HL-60 (cell line): Measurements from ENCODE around the gene TMEM19.

Experiments
- DNase-seq, 2 experiments: peaks; one replicate each; pipeline ENCODE4 v3.0.0-alpha.2; 2010 to 2020; ENCODE audit warnings: low read depth in 1 of 2, low spot score in 1 of 2
- H3K27ac ChIP-seq: fragments of 250-450 bp; sonication (Bioruptor Pico); replicated peaks from 2 replicates; pipeline ENCODE4 v1.5.1; 2020; ENCODE audit warnings: mild to moderate bottlenecking, moderate library complexity
- H3K27me3 ChIP-seq: fragments of 250-450 bp; sonication (Bioruptor Pico); 2 replicates; pipeline ENCODE4 v1.5.1; 2021; ENCODE audit warnings: mild to moderate bottlenecking, moderate library complexity; ENCODE audit not compliant: insufficient read depth, poor library complexity, severe bottlenecking
- H3K4me3 ChIP-seq: replicated peaks from 2 replicates; pipeline ENCODE4 v1.5.1; 2011; ENCODE audit warnings: mild to moderate bottlenecking, control low read depth, low read length; ENCODE audit not compliant: insufficient read depth
- CTCF ChIP-seq: IDR thresholded peaks from one replicate; pipeline ENCODE4 v1.5.1; 2011; ENCODE audit warnings: low read length, control low read depth, inconsistent platforms; ENCODE audit not compliant: insufficient read depth
- GABPA ChIP-seq: IDR thresholded peaks from 2 replicates; pipeline ENCODE4 v1.6.1; 2012; ENCODE audit warnings: low read depth
- POLR2AphosphoS5 ChIP-seq: IDR thresholded peaks from 2 replicates; pipeline ENCODE4 v1.6.1; 2012; ENCODE audit warnings: low read depth
- REST ChIP-seq: IDR thresholded peaks from 2 replicates; pipeline ENCODE4 v1.6.1; 2012; ENCODE audit warnings: low read depth; ENCODE audit not compliant: insufficient replicate concordance
- SPI1 ChIP-seq: IDR thresholded peaks from 2 replicates; pipeline ENCODE4 v1.6.1; 2012; ENCODE audit warnings: low read depth, mild to moderate bottlenecking, borderline replicate concordance

Gene TMEM19

GRCh38 chr12:71655907-71656306 lies 30.0 kb upstream of the TMEM19 start:
- no peak for DNase-seq
- TF ChIP-seq POLR2AphosphoS5 (no peak), REST (no peak), SPI1 (no peak)
- Histone ChIP-seq H3K4me3 (no peak overlapping the region), H3K27me3 (no peaks in the 10 kb centered on the region), H3K27ac (no peak overlapping the region)

- no peak for TF ChIP-seq SPI1
- no peak for TF ChIP-seq REST
- TF ChIP-seq CTCF, result no peak
- TF ChIP-seq GABPA, result no peak
- no peak for TF ChIP-seq POLR2AphosphoS5
- no peak for DNase-seq
- Histone ChIP-seq H3K27me3 (no peaks in the 10 kb centered on the region), H3K4me3 (no peak overlapping the region), H3K27ac (no peak overlapping the region)
Observed at GRCh38 chr12:71656740-71657139, 29.1 kb upstream of the TMEM19 start.

GRCh38 chr12:71661977-71662530 lies 23.8 kb upstream of the TMEM19 start:
- H3K27me3 ChIP-seq, result no peaks in the 10 kb centered on the region
- TF ChIP-seq SPI1, result no peak
- TF ChIP-seq GABPA, result no peak
- TF ChIP-seq REST, result no peak
- no peak for TF ChIP-seq CTCF
- no peak for TF ChIP-seq POLR2AphosphoS5
- DNase-seq, result no peak
- H3K27ac ChIP-seq, result no peak overlapping the region
- peak overlapping the region; percentile 92 for H3K4me3 ChIP-seq
